GM18867 (cell line): ENCODE data around the gene TMEM127.
"Not testable (repeated sequence)": the region's sequence is repeated elsewhere in the genome, so short reads cannot be mapped to it uniquely, and the experiment has no call there.

Experiments
- ATAC-seq: cut with Tn5 transposase; IDR thresholded peaks from one replicate; pipeline ENCODE4 v1.9.1; 2021; ENCODE audit warnings: mild to moderate bottlenecking, moderate library complexity; ENCODE audit not compliant: unreplicated experiment

Gene TMEM127, protein sequence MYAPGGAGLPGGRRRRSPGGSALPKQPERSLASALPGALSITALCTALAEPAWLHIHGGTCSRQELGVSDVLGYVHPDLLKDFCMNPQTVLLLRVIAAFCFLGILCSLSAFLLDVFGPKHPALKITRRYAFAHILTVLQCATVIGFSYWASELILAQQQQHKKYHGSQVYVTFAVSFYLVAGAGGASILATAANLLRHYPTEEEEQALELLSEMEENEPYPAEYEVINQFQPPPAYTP

GRCh38 chr2:96265840-96266679, at the start of gene TMEM127, which contains the start of gene CIAO1:
TSS of gene TMEM127 (minus strand) at chr2:96265997. CDS start at chr2:96265381, 616 bp downstream.
TSS of gene CIAO1 (plus strand) at chr2:96266225. CDS start at chr2:96266351, 126 bp downstream.
- ATAC-seq = peak; percentile 92

DNA sequence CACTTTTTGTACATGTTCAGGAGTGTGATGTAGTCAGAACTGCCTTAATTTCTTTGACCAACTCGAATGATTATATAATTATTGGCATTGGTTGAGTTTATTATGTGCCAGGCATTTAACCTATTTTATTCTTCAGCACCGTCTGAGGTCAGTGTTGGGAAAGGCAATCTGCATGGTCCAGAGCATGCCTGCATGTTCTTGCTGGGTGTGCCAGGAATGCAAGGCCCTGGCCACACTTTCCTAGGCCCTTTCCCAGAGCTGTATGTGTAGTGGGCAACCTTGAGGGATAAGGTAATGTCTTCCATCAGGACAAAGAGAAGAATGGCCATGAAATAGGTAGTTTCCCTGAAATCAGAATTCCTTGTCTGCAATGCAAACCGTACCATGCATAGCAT, 49.2 kb upstream of the TMEM127 start:
- no peak for ATAC-seq

DNA sequence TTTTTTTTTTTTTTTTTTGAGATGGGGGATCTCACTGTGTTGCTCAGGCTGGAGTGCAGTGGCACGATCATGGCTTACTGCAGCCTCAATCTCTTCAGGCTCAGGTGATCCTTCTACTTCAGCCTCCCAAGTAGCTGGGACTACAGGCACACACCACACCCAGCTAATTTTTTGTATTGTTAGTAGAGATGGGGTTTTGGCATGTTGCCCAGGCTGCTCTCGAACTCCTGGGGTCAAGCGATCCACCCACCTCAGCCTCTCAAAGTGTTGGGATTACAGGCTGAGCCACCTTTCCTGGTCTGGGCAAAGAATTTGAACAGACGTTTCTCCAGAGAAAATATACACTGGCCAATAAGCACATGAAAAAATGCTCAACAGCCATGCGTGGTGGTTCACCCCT, 42.5 kb upstream of the TMEM127 start:
- ATAC-seq = no peak

DNA sequence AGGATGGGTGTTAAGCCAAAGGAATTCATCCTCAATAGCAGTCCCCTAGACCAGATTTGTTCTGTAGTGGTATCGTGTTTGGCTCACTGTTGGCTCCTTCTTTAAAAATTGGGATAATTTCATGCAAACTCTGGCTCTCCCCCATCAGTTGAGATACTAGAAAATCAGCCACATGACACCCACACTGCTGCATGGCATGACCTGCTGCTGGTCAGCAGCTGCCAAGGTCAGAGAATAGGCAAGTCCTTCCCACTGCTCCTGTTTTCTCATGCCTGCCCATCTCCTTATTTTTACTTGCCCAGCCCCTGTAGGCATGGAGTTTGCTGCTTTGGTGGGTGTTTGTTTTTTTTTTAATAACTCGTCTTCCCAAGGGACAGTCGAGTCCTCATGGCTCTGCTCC, 40.6 kb upstream of the TMEM127 start:
- no peak for ATAC-seq

GRCh38 chr2:96305979-96306308, 40.1 kb upstream of the TMEM127 start:
- ATAC-seq = no peak

- ATAC-seq = peak; percentile 94
Measured at GRCh38 chr2:96305091-96305978, 39.5 kb upstream of the TMEM127 start, which contains the start of gene SNRNP200. TSS of gene SNRNP200 (minus strand) at chr2:96305546. CDS start at chr2:96305437, 109 bp downstream.

GRCh38 chr2:96304606-96305005, 38.8 kb upstream of the TMEM127 start:
- ATAC-seq = no peak

GRCh38 chr2:96301865-96302264, 36.1 kb upstream of the TMEM127 start:
- ATAC-seq = no peak

DNA sequence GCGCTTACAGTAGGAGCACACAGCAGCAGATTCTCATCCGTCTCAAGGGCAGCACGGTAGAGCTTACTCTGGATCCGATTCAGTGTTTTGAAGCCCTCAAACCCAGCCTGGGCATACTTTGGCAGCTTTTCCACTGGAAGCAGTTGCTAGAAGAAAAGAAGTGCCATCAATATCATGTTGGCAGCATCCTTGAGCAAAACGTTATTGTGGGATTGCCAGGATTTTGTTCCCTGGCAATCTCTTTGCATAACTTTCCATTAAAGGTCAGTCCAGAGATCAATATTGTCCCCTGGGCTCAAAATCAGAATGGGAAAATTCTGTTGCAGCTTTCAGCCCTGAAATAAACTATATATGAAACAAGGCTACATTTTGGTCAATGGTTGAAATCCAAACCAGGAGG, 31.1 kb upstream of the TMEM127 start:
- no peak for ATAC-seq

DNA sequence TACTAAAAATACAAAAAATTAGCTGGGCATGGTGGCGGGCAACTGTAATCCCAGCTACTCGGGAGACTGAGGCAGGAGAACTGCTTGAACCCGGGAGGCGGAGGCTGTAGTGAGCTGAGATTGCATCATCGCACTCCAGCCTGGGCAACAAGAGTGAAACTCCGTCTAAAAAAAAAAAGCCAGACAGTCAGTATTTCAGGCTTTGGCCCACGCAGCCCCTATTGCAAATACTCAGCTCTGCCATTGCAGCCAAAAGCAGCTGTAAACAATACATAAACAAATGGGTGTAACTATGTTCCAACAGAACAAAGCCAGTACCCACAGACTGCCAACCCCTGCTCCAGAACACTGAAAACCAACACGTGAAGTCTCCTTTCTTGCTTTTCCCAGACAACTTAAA, 28.5 kb upstream of the TMEM127 start:
- not testable (repeated sequence) for ATAC-seq

- ATAC-seq = no peak
Measured at GRCh38 chr2:96291751-96292150, 26.0 kb upstream of the TMEM127 start.

GRCh38 chr2:96287273-96287856, 21.6 kb upstream of the TMEM127 start:
- no peak for ATAC-seq

- ATAC-seq = no peak
Measured at GRCh38 chr2:96276787-96277499, 11.1 kb upstream of the TMEM127 start.

DNA sequence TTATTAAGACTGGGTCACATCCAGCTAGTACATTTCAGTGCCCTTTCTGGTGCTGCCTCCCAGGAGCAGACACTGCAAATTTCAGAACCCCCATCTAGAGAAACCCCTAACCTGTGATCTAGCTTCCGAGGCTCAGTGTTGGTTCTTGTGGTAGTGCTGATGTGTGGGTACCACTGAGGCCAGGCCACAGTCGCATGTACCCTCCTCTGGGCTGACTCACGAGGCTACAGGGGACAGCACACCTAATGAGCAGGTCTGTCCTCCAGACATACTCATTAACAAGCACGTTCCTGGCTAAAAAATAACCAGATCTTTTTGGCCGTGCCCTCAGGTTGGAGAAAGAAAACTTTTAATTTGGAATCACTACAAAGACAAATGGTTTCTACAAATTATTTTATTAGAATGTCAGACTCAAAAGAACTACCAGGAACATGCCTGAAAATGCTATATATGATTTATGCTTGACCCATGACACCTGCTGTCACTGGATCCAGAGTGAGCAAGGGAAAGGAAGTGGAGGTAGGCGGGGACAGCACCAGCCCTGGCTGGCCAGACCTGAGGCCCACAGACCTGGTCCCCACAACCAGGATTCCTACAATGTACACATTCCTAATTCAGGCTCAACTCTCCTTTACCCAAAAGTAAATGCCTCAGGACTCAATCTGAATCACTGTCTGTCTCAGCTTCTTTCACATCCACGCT, 8.7 kb upstream of the TMEM127 start:
- no peak for ATAC-seq

DNA sequence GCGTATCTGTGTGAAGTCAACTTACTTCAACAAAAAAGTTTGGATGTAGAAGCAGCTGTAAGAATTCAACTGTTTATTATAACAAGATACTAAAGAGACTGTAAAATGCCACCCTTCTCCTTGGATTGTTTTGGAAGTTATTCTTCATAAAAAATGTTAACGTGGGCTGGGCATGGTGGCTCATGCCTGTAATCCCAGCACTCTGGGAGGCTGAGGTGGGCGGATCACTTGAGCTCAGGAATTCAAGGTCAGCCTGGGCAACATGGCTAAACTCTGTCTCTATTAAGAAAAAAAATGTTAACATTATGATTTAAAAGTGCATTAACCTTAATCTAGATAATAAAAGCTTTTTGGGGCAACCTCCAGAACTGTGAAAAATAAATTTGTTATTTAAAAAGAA, 8.0 kb upstream of the TMEM127 start:
- no peak for ATAC-seq

- no peak for ATAC-seq
Measured at GRCh38 chr2:96271995-96272394, 6.2 kb upstream of the TMEM127 start.

DNA sequence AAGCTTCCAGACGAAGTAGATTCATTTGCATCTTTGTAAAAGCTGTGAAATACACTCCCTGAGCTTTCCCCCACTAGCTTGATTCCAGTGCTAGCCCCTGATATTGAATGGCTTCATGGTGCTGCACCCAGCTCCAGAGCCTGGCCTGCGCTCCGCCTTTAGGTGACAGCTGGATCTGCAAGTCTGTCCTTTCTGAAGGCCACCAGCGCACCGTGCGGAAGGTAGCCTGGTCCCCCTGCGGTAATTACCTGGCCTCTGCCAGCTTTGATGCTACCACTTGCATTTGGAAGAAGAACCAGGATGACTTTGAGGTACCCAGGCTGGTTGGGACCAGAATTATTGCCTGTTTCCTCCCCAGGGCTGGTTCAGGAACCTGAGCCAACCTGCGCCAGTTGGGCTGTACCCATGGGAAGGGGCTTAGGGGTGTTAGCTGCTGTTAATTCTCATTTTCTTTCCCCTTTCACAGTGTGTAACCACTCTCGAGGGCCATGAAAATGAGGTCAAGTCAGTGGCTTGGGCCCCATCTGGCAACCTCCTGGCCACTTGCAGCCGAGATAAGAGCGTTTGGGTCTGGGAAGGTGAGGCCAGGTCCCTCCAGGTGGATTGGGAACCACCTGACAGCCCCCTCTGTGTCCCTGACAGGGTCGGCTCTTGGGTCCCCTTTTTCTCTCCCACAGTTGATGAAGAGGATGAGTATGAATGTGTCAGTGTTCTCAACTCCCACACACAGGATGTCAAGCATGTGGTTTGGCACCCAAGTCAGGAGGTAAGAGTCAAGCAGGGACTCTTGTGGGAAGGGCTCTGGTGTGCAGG, 1.6 kb upstream of the TMEM127 start:
- no peak for ATAC-seq

DNA sequence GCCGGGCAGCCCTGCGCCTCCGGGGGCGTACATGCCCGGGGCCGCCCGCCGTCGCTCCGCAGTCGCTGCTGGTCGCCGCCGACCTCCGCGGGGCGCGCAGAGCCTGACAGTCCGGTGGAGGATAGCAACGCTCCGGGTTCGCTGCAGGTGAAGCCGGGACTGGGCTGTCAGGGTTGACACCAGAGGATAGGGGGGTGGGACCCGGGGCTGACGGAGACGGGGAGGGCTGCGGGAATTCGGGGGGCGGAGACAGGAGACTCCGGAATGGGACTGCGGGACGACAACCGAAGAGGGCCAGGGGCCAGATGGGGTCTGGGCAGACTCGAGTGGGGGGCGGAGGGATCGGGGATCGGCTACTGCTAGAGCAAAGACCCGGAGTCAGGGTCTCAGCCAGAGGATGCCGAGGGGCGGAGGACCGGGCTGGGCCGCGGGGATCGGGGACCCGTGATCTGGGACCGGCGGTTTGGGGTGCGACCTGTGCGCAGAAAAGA, 403 bp downstream of the TMEM127 start:
- ATAC-seq = peak; percentile 17
